HG03159 (cell line): Measurements from ENCODE around the gene ROBO2.
A peak's percentile ranks its signal among the peaks of the same experiment; 100 is the strongest.

Experiments
- ATAC-seq: cut with Tn5 transposase; IDR thresholded peaks from one replicate; pipeline ENCODE4 v1.9.1; 2021; ENCODE audit warnings: mild to moderate bottlenecking, moderate library complexity; ENCODE audit not compliant: unreplicated experiment

ROBO2 gene

GRCh38 chr3:77039606-77040171, at the start of gene ROBO2:
Gene ROBO2, plus strand, starts transcription at chr3:77040099. Its CDS starts 687 bp downstream, at chr3:77040786.
- no peak for ATAC-seq

GRCh38 chr3:76990606-76991005, 49.3 kb upstream of the ROBO2 start:
- no peak for ATAC-seq

GRCh38 chr3:76991165-76991564, 48.7 kb upstream of the ROBO2 start:
- ATAC-seq, result no peak

GRCh38 chr3:76997733-76998132, 42.2 kb upstream of the ROBO2 start:
- no peak for ATAC-seq

- ATAC-seq, result no peak
These were observed 41.3 kb upstream of the ROBO2 start for GRCh38 chr3:76998555-76998954.

- ATAC-seq, result no peak
These were observed 38.7 kb upstream of the ROBO2 start for GRCh38 chr3:77001062-77001701.

- ATAC-seq, result no peak
These were observed 25.7 kb upstream of the ROBO2 start for GRCh38 chr3:77014226-77014625.

- no peak for ATAC-seq
These were observed 14.4 kb upstream of the ROBO2 start for GRCh38 chr3:77025471-77025870.

- ATAC-seq, result no peak
These were observed 12.8 kb upstream of the ROBO2 start for GRCh38 chr3:77026904-77027634.

- no peak for ATAC-seq
These were observed 11.9 kb upstream of the ROBO2 start for GRCh38 chr3:77028005-77028404.

GRCh38 chr3:77038468-77038929, 1.4 kb upstream of the ROBO2 start:
- ATAC-seq, result peak; percentile 60

- no peak for ATAC-seq
These were observed 831 bp upstream of the ROBO2 start for GRCh38 chr3:77038930-77039605.

- no peak for ATAC-seq
These were observed 317 bp downstream of the ROBO2 start for GRCh38 chr3:77040216-77040615.

GRCh38 chr3:77040926-77041722, 1.2 kb downstream of the ROBO2 start:
- ATAC-seq, result no peak

GRCh38 chr3:77041811-77042210, 1.9 kb downstream of the ROBO2 start:
- no peak for ATAC-seq

- ATAC-seq, result no peak
These were observed 2.4 kb downstream of the ROBO2 start for GRCh38 chr3:77042343-77042742.

- no peak for ATAC-seq
These were observed 3.0 kb downstream of the ROBO2 start for GRCh38 chr3:77042882-77043281.

- ATAC-seq, result no peak
These were observed 5.8 kb downstream of the ROBO2 start for GRCh38 chr3:77045686-77046085.

- no peak for ATAC-seq
These were observed 8.3 kb downstream of the ROBO2 start for GRCh38 chr3:77048186-77048585.

GRCh38 chr3:77051591-77051990, 11.7 kb downstream of the ROBO2 start:
- no peak for ATAC-seq

GRCh38 chr3:77052051-77052501, 12.2 kb downstream of the ROBO2 start:
- ATAC-seq, result no peak
